Stomach (tissue), 9 donors: ENCODE data around the gene CYP4F3. TPM values are rescaled to one million over a fixed set of nuclear protein-coding genes. Genes with fewer than 3 reads are reported as not detected.

Experiments
- DNase-seq, 2 donors: peaks; one replicate each; pipeline versions ENCODE4 v3.0.0 to v3.0.0-alpha.2; 2013 to 2019
- H3K27ac ChIP-seq, 5 donors: fragments of 200-600 bp in 4 of 5; sonication (generic) in 4 of 5; one replicate each; pipeline ENCODE4 v1.5.1; 2013 to 2019; ENCODE audit warnings: mild to moderate bottlenecking in 1 of 5, moderate library complexity in 1 of 5
- H3K27me3 ChIP-seq, 3 donors: fragments of 200-600 bp; sonication (generic); one replicate each; pipeline ENCODE4 v1.5.1; 2017 to 2019; ENCODE audit warnings: mixed run types in 1 of 3
- H3K36me3 ChIP-seq, 4 donors: fragments of 200-600 bp; sonication (generic); 1 replicate in 3 of 4; 2 replicates in 1 of 4; pipeline ENCODE4 v1.5.1; 2016 to 2019
- H3K4me1 ChIP-seq, 4 donors: fragments of 200-600 bp; sonication (generic); one replicate each; pipeline ENCODE4 v1.5.1; 2016 to 2019
- H3K4me3 ChIP-seq, 4 donors: fragments of 200-600 bp; sonication (generic) in 3 of 4; one replicate each; pipeline ENCODE4 v1.5.1; 2016 to 2019; ENCODE audit warnings: mild to moderate bottlenecking in 1 of 4
- H3K9me3 ChIP-seq, 4 donors: fragments of 200-600 bp; sonication (generic); one replicate each; pipeline ENCODE4 v1.5.1; 2016 to 2019
- CTCF ChIP-seq, 7 experiments: fragments of 450-650 bp in 4 of 7; fragments of 200-600 bp in 3 of 7; sonication (generic) in 3 of 7; IDR thresholded peaks; one replicate each; pipeline ENCODE4 v1.5.1; 2016 to 2019; ENCODE audit warnings: antibody characterized with exemption in 7 of 7, control low read depth in 2 of 7, mild to moderate bottlenecking in 1 of 7
- EP300 ChIP-seq: sonication (generic); formaldehyde crosslinking; IDR thresholded peaks from one replicate; pipeline ENCODE4 v1.6.1; 2017; ENCODE audit warnings: antibody characterized with exemption
- POLR2A ChIP-seq, 4 donors: fragments of 450-650 bp; IDR thresholded peaks; one replicate each; pipeline ENCODE4 v1.6.1; 2016; ENCODE audit warnings: antibody characterized with exemption in 4 of 4, control low read depth in 2 of 4, mild to moderate bottlenecking in 1 of 4, moderate library complexity in 1 of 4
- POLR2AphosphoS5 ChIP-seq, 3 donors: sonication (generic); formaldehyde crosslinking; IDR thresholded peaks; one replicate each; pipeline ENCODE4 v1.6.1; 2016; ENCODE audit warnings: antibody characterized with exemption in 3 of 3
- WGBS, 5 donors: extraction: QIAGEN DNeasy Blood & Tissue Kit in 3 of 5; methylation state at CpG; one replicate each; pipeline versions ENCODE4 v1.1.5 to v1.1.7; 2013 to 2018; 5-methylcytosine and 5-hydroxymethylcytosine counted together
- intact Hi-C: fragments of 100-400 bp; cut with DNase I; formaldehyde crosslinking; loops from one replicate; pipeline ENCODE4 v1.15.1; 2023; ENCODE audit warnings: low total_unique reads
- polyA plus RNA-seq, 3 donors: library from polyadenylated mRNA; stranded (reverse); fragments of 200-250 nt; gene quantifications; one replicate each; pipeline ENCODE4 v1.2.3, GENCODE V29; 2013
- total RNA-seq, 5 donors: library from RNA; depleted of rRNA; stranded (reverse); fragments of >200 nt; gene quantifications; one replicate each; pipeline versions ENCODE4 v1.1.0 to v1.2.3, GENCODE V29; 2014 to 2016
- donor health status: healthy with polysubstance abuse.
- donor health status: Bipolar disorder and iron deficiency.
- donor health status: healthy.

CYP4F3 gene
- total and polyA plus RNA-seq, 8 donors: 0.25 to 100 (median 5.4) TPM

- intact Hi-C loops: loop anchor here (5.0 to 10.0 kb wide), 2 partner anchors 250 to 563 kb away; partner anchors contain the start of gene FAM32A
- no peaks in the 10 kb centered on the region for H3K36me3 ChIP-seq
- peaks cover 0 to 56% (median 10%) of the 10 kb centered on the region in 3 donors for H3K27me3 ChIP-seq
- H3K9me3 ChIP-seq: no peaks in the 10 kb centered on the region
- no peak for DNase-seq
- TF ChIP-seq POLR2A (IDR thresholded peaks at IDR 0.05) (no peak), POLR2AphosphoS5 (IDR thresholded peaks at IDR 0.05) (no peak), EP300 (no peak)
- H3K27ac ChIP-seq: no peak overlapping the region
- H3K4me1 ChIP-seq: no peaks in the 10 kb centered on the region
- H3K4me3 ChIP-seq: no peak overlapping the region
- WGBS, 5 donors: 38 to 86% (median 63%) methylated on average over 1 of the region's 1 CpG
Measured at GRCh38 chr19:15621801-15622200, 18.9 kb upstream of the CYP4F3 start.

- peak in 1 of 2 donors; percentile 22 for DNase-seq
- H3K27me3 ChIP-seq: peaks cover 0 to 55% (median 10%) of the 10 kb centered on the region in 3 donors
- WGBS, 5 donors: 61 to 68% (median 66%) methylated on average over 10 to 11 of the region's 11 CpGs
- no peak overlapping the region for H3K4me3 ChIP-seq
- intact Hi-C loops: loop anchor here (5.0 to 10.0 kb wide), 2 partner anchors 249 to 562 kb away; partner anchors contain the start of gene FAM32A
- H3K36me3 ChIP-seq: no peaks in the 10 kb centered on the region
- H3K27ac ChIP-seq: no peak overlapping the region
- H3K4me1 ChIP-seq: no peaks in the 10 kb centered on the region
- no peaks in the 10 kb centered on the region for H3K9me3 ChIP-seq
- TF ChIP-seq POLR2AphosphoS5 (IDR thresholded peaks at IDR 0.05): no peak
- no peak for TF ChIP-seq POLR2A (IDR thresholded peaks at IDR 0.05)
- TF ChIP-seq CTCF (IDR thresholded peaks at IDR 0.05): no peak
- no peak for TF ChIP-seq EP300
Measured at GRCh38 chr19:15622991-15623390, 17.7 kb upstream of the CYP4F3 start.

GRCh38 chr19:15623711-15624318 is 16.9 kb upstream of the CYP4F3 start:
- peak in 1 of 2 donors; percentile 39 for DNase-seq

GRCh38 chr19:15628236-15629002 is 12.3 kb upstream of the CYP4F3 start:
- TF ChIP-seq POLR2AphosphoS5 (IDR thresholded peaks at IDR 0.05) (no peak), CTCF (IDR thresholded peaks at IDR 0.05) (no peak), EP300 (no peak), POLR2A (IDR thresholded peaks at IDR 0.05) (no peak)
- H3K4me1 ChIP-seq: peaks cover 0 to 8% (median 4%) of the 10 kb centered on the region in 4 donors
- no peak overlapping the region for H3K4me3 ChIP-seq
- intact Hi-C loops: loop anchor here (10.0 kb wide), 1 partner anchor 556 kb away; the partner anchor contains the start of gene FAM32A
- H3K9me3 ChIP-seq: no peaks in the 10 kb centered on the region
- DNase-seq: no peak
- no peaks in the 10 kb centered on the region for H3K36me3 ChIP-seq
- H3K27me3 ChIP-seq: peaks cover 0 to 42% (median 13%) of the 10 kb centered on the region in 3 donors
- H3K27ac ChIP-seq: no peak overlapping the region
- 51 to 61% (median 56%) methylated on average over 22 of the region's 22 CpGs for WGBS, 5 donors

More at GRCh38 chr19:15623711-15624318, 16.9 kb upstream of the CYP4F3 start:
- Histone ChIP-seq H3K4me1 (peaks cover 0 to 1% (median under 1%) of the 10 kb centered on the region in 4 donors), H3K36me3 (no peaks in the 10 kb centered on the region), H3K9me3 (no peaks in the 10 kb centered on the region), H3K27me3 (peaks cover 0 to 55% (median 11%) of the 10 kb centered on the region in 3 donors), H3K4me3 (no peak overlapping the region), H3K27ac (no peak overlapping the region)
- intact Hi-C loops: loop anchor here (5.0 to 10.0 kb wide), 2 partner anchors 248 to 561 kb away; partner anchors contain the start of gene FAM32A
- TF ChIP-seq CTCF (IDR thresholded peaks at IDR 0.05): no peak
- TF ChIP-seq POLR2AphosphoS5 (IDR thresholded peaks at IDR 0.05): no peak
- no peak for TF ChIP-seq EP300
- TF ChIP-seq POLR2A (IDR thresholded peaks at IDR 0.05): no peak
- 7 to 12% (median 11%) methylated on average over 9 of the region's 9 CpGs for WGBS, 5 donors
